A673 (cell line): ENCODE measurements around the gene PGA3. TPM values are rescaled to one million over a fixed set of nuclear protein-coding genes. Genes with fewer than 3 reads are reported as not detected.
"Not testable (repeated sequence)": the region's sequence is repeated elsewhere in the genome, so short reads cannot be mapped to it uniquely, and the experiment has no call there.

ENCODE experiments used
- BruUV-seq: library from RNA; stranded (reverse); fragments of 400-500 nt; replicated peaks from 2 replicates; lab custom pipeline; 2021; lab: Mats Ljungman, UMichigan
- CTCF ChIA-PET: fragments of 300-600 bp; sonication (Branson Sonifier 250); formaldehyde crosslinking; loops from one replicate; lab custom pipeline; 2022; ENCODE audit warnings: antibody characterized with exemption; lab: Charles Lee
- POLR2A ChIA-PET: fragments of 300-600 bp; sonication (Branson Sonifier 250); formaldehyde crosslinking; loops from one replicate; lab custom pipeline; 2022; ENCODE audit warnings: antibody characterized with exemption; ENCODE audit not compliant: low non-redundant PET; lab: Charles Lee
- DNase-seq: peaks from one replicate; pipeline ENCODE4 v3.0.0-alpha.2; 2015; ENCODE audit warnings: low spot score
- H3K27ac ChIP-seq: fragments of 200-600 bp; sonication (generic); 2 replicates; pipeline ENCODE4 v1.5.1; 2016; ENCODE audit warnings: mixed run types, low read depth, mild to moderate bottlenecking, mixed read lengths, antibody characterized with exemption, low read length; ENCODE audit not compliant: poor library complexity, severe bottlenecking
- H3K27me3 ChIP-seq: fragments of 200-600 bp; sonication (generic); replicated peaks from 2 replicates; pipeline ENCODE4 v1.6.1; 2017; ENCODE audit warnings: mixed run types, low read depth, mild to moderate bottlenecking, mixed read lengths, antibody characterized with exemption, low read length; ENCODE audit not compliant: insufficient read depth, poor library complexity
- H3K36me3 ChIP-seq: fragments of 200-600 bp; sonication (generic); 2 replicates; pipeline ENCODE4 v1.6.1; 2016; ENCODE audit warnings: mixed run types, mild to moderate bottlenecking, mixed read lengths, antibody characterized with exemption, low read length; ENCODE audit not compliant: insufficient read depth, poor library complexity, severe bottlenecking
- H3K4me1 ChIP-seq: fragments of 200-600 bp; sonication (generic); 2 replicates; pipeline ENCODE4 v1.6.1; 2017; ENCODE audit warnings: mixed run types, mild to moderate bottlenecking, mixed read lengths, antibody characterized with exemption, low read length; ENCODE audit not compliant: insufficient read depth, poor library complexity, severe bottlenecking
- H3K4me3 ChIP-seq: fragments of 200-600 bp; sonication (generic); 2 replicates; pipeline ENCODE4 v1.5.1; 2016; ENCODE audit warnings: low read depth, mixed run types, mild to moderate bottlenecking, mixed read lengths, low read length; ENCODE audit not compliant: poor library complexity, severe bottlenecking
- H3K9me3 ChIP-seq: fragments of 200-600 bp; sonication (generic); 2 replicates; pipeline ENCODE4 v1.6.1; 2016; ENCODE audit warnings: mixed run types, low read depth, mild to moderate bottlenecking, mixed read lengths, antibody characterized with exemption, low read length; ENCODE audit not compliant: poor library complexity, severe bottlenecking
- intact Hi-C: fragments of 100-400 bp; cut with micrococcal nuclease; formaldehyde crosslinking; loops from one replicate; pipeline ENCODE4 v1.10.0; 2022; ENCODE audit not compliant: unreplicated experiment
- total RNA-seq: library from RNA; stranded (reverse); gene quantifications from 2 replicates; pipeline ENCODE4 v1.2.3, GENCODE V29; 2021

PGA3 gene
- total RNA-seq, 1 experiment from 2014 or later = not detected

- H3K36me3 ChIP-seq, H3K9me3 ChIP-seq, CTCF ChIA-PET, DNase-seq, H3K4me3 ChIP-seq, H3K4me1 ChIP-seq, POLR2A ChIA-PET, BruUV-seq, intact Hi-C loops, H3K27ac ChIP-seq, H3K27me3 ChIP-seq: not testable (repeated sequence)
Measured at GRCh38 chr11:61222047-61222446, 18.7 kb downstream of the PGA3 start, which contains the start of gene PGA4. Gene PGA4, plus strand, starts transcription at chr11:61222347. Its CDS starts 54 bp downstream, at chr11:61222401.

DNA sequence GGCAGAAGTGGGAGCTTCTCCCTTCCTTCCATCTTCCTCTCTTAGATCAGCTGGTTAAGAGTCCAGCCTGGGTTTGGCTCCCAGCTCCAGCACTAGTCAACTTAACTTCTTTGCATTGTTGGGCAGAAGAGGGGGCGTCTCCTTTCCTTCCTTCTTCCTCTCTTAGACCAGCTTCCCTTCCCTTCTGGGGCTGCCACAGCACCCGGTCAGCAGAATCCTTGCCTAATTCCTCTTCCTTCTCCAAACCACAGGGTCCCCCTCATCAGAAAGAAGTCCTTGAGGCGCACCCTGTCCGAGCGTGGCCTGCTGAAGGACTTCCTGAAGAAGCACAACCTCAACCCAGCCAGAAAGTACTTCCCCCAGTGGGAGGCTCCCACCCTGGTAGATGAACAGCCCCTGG, 19.4 kb downstream of the PGA3 start:
- BruUV-seq, CTCF ChIA-PET, H3K27me3 ChIP-seq: not testable (repeated sequence)

GRCh38 chr11:61226457-61227137, 23.3 kb downstream of the PGA3 start:
- H3K36me3 ChIP-seq, CTCF ChIA-PET, intact Hi-C loops, H3K9me3 ChIP-seq, H3K27me3 ChIP-seq, DNase-seq, H3K4me3 ChIP-seq, BruUV-seq, H3K27ac ChIP-seq, POLR2A ChIA-PET, H3K4me1 ChIP-seq: not testable (repeated sequence)

More for the DNA sequence above, 19.4 kb downstream of the PGA3 start:
- H3K27ac ChIP-seq, POLR2A ChIA-PET, intact Hi-C loops, H3K9me3 ChIP-seq, H3K4me1 ChIP-seq, H3K36me3 ChIP-seq, H3K4me3 ChIP-seq, DNase-seq: not testable (repeated sequence)

DNA sequence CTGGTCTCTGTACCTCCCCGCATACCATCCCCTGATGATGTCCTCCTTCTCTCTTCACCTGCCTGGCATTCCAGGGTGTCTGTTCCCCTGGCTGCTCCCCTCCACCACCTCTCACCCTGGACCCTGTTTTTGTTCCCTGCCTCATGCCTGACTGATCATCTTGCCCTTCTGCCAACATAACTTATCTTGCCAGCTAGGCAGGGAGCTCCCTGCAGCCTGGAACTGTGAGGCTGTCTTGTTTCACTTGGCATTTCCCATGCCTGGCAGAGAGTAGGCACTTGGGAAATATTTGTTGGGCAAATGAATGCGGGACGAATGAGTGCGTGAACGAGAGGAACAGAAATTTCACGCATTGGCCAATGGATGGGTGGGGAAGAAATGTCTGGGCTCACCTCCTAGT, 26.1 kb downstream of the PGA3 start:
- H3K4me1 ChIP-seq, POLR2A ChIA-PET, CTCF ChIA-PET, intact Hi-C loops, H3K27ac ChIP-seq, H3K36me3 ChIP-seq, BruUV-seq, H3K9me3 ChIP-seq, H3K27me3 ChIP-seq, H3K4me3 ChIP-seq, DNase-seq: not testable (repeated sequence)

GRCh38 chr11:61231033-61231432, 27.7 kb downstream of the PGA3 start:
- POLR2A ChIA-PET, CTCF ChIA-PET, H3K27me3 ChIP-seq, intact Hi-C loops, BruUV-seq, H3K36me3 ChIP-seq, H3K4me1 ChIP-seq, DNase-seq, H3K27ac ChIP-seq, H3K4me3 ChIP-seq, H3K9me3 ChIP-seq: not testable (repeated sequence)

- H3K27ac ChIP-seq, DNase-seq, CTCF ChIA-PET, H3K9me3 ChIP-seq, H3K27me3 ChIP-seq, BruUV-seq, intact Hi-C loops, POLR2A ChIA-PET, H3K4me3 ChIP-seq, H3K4me1 ChIP-seq, H3K36me3 ChIP-seq: not testable (repeated sequence)
Measured at GRCh38 chr11:61231585-61231984, 28.3 kb downstream of the PGA3 start.

- H3K9me3 ChIP-seq, POLR2A ChIA-PET, DNase-seq, H3K27ac ChIP-seq, H3K27me3 ChIP-seq, H3K4me1 ChIP-seq, intact Hi-C loops, H3K36me3 ChIP-seq, H3K4me3 ChIP-seq, CTCF ChIA-PET, BruUV-seq: not testable (repeated sequence)
Measured at GRCh38 chr11:61232548-61233145, 29.3 kb downstream of the PGA3 start.
